Measurements from ENCODE around the gene RGS8.
A peak's percentile ranks its signal among the peaks of the same experiment; 100 is the strongest.

RGS8 gene

GRCh38 chr1:182684116-182684828 is at the start of gene RGS8:
Gene RGS8, minus strand, starts transcription at chr1:182684587. Its CDS starts 14,938 bp downstream, at chr1:182669649.
- DNase-seq: peak; percentile 12

- DNase-seq: no peak
These were observed 47.6 kb upstream of the RGS8 start for GRCh38 chr1:182731852-182732575.

- DNase-seq: no peak
These were observed 42.5 kb upstream of the RGS8 start for GRCh38 chr1:182726912-182727311.

GRCh38 chr1:182725259-182726255 is 41.2 kb upstream of the RGS8 start:
- DNase-seq: no peak

- no peak for DNase-seq
These were observed 39.8 kb upstream of the RGS8 start for GRCh38 chr1:182724215-182724614.

- no peak for DNase-seq
These were observed 38.8 kb upstream of the RGS8 start for GRCh38 chr1:182723200-182723599.

GRCh38 chr1:182721525-182721924 is 37.1 kb upstream of the RGS8 start:
- DNase-seq: no peak

- DNase-seq: no peak
These were observed 36.1 kb upstream of the RGS8 start for GRCh38 chr1:182720463-182720862.

GRCh38 chr1:182719553-182719952 is 35.2 kb upstream of the RGS8 start:
- DNase-seq: no peak

GRCh38 chr1:182718311-182718710 is 33.9 kb upstream of the RGS8 start:
- DNase-seq: no peak

GRCh38 chr1:182716740-182717720 is 32.6 kb upstream of the RGS8 start:
- DNase-seq: no peak

GRCh38 chr1:182715531-182715930 is 31.1 kb upstream of the RGS8 start:
- no peak for DNase-seq

GRCh38 chr1:182714546-182714945 is 30.2 kb upstream of the RGS8 start:
- DNase-seq: no peak

GRCh38 chr1:182713939-182714338 is 29.6 kb upstream of the RGS8 start:
- DNase-seq: no peak

- no peak for DNase-seq
These were observed 29.1 kb upstream of the RGS8 start for GRCh38 chr1:182713492-182713891.

- DNase-seq: no peak
These were observed 25.5 kb upstream of the RGS8 start for GRCh38 chr1:182709855-182710254.

GRCh38 chr1:182709225-182709764 is 24.9 kb upstream of the RGS8 start:
- DNase-seq: no peak

- no peak for DNase-seq
These were observed 22.7 kb upstream of the RGS8 start for GRCh38 chr1:182707122-182707521.

GRCh38 chr1:182704677-182705076 is 20.3 kb upstream of the RGS8 start:
- DNase-seq: no peak

- no peak for DNase-seq
These were observed 19.2 kb upstream of the RGS8 start for GRCh38 chr1:182703539-182703938.

GRCh38 chr1:182702826-182703524 is 18.6 kb upstream of the RGS8 start:
- DNase-seq: peak; percentile 84

Data from NCI-H187 treated with DMSO at 0.1 percent for 48 hours (cell line).